HG03097 (cell line): ENCODE results near the gene P2RY8.
"Not testable (repeated sequence)": the region's sequence is repeated elsewhere in the genome, so short reads cannot be mapped to it uniquely, and the experiment has no call there.

Experiments
- ATAC-seq: cut with Tn5 transposase; IDR thresholded peaks from one replicate; pipeline ENCODE4 v1.9.1; 2021; ENCODE audit not compliant: unreplicated experiment, low FRiP score

Gene P2RY8

DNA sequence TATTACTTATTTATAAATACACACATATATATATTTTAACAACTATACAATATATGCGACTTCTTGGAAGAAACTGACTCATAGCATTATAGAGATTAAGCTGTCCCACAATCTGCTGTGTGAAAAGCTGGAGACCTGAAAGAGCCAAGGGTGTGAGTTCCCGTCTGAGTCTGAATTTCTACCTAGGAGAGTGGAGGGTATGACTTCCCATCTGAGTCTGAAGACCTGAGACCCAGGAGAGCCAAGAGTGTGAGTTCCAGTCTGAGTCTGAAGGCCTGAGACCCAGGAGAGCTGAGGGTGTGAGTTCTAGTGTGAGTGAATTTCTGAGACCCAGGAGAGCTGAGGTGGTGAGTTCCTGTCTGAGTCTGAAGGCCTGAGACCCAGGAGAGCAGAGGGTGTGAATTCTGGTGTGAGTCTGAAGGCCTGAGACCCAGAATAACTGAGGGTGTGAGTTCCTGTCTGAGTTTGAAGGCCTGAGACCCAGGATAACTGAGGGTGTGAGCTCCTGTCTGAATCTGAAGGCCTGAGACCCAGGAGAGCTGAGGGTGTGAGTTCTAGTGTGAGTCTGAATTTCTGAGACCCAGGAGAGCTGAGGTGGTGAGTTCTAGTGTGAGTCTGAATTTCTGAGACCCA, 8.9 kb upstream of the P2RY8 start:
- no peak for ATAC-seq

GRCh38 chrX:1542994-1543725, 6.2 kb upstream of the P2RY8 start:
- no peak for ATAC-seq

DNA sequence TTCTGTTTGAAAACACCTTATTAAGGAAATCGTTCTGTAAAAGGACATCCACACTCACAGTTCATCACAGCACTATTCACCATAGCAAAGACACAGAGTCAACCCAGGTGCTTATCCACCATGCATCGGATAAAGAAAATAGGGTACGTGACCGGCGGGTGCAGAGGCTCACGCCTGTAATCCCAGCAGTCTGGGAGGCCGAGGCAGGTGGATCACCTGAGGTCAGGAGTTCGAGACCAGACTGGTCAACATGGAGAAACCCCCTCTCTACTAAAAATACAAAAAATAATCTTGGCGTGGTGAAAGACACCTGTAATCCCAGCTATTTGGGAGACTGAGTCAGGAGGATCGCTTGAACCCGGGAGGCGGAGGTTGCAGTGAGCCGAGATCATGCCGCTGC, 2.2 kb upstream of the P2RY8 start:
- ATAC-seq = not testable (repeated sequence)

DNA sequence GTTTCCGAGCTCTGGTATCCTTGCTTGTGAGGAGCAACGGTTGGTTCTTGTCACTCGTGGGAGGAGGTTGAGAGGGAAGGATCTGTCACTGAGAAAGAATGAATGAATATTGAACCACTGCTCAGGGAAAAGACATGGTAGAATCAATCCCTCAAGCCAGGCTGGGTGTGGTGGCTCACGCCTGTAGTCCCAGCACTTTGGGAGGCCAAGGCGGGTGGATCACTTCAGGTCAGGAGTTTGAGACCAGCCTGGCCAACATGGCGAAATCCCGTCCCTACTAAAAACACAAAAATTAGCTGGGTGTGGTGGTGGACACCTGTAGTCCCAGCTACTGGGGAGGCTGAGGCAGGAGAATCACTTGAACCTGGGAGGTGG, 718 bp upstream of the P2RY8 start:
- ATAC-seq = not testable (repeated sequence)

GRCh38 chrX:1536712-1537030, 314 bp downstream of the P2RY8 start:
- peak; percentile 0 for ATAC-seq

- peak; percentile 30 for ATAC-seq
Measured at GRCh38 chrX:1535241-1536041, 1.5 kb downstream of the P2RY8 start.

DNA sequence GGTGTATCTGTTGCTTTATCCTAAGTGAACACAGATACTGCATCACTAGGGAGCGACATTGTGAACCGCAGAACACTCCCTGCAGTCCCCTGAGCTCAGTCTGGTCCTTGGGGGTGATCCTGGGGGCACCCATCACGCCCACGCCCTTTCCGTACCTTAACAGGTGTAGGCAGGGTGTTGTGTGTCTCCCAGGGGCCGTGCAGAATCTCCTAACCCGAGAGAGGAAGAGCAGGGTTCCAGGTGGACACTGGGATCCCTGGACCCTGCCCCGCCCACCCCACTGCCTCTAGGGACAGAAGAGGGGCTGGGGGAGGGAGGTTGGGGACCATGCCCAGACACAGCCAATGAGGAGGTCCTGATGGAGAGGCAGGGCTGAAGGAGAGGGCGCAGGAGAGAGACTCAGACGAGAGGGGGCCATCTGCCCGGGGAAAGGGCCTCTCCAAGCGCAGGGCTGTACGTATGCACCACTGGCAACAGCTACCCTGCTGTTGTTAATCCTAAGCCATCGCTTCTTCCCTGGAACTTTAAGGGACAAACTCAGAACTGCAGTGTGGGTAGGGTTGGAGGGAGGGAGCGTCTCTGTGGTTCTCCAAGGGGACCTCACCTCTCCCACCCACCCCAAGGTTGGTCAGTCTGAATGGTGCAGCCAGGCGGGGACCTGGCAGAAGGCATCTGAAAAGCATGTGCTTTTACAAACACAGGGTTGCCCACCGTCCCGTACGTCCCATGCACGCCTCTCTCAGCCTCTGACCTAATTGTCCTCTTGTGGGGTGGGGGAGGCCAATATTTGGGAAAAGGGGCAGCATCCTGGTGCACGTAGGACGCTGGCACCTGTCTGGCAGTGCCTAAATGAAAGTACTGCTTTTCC, 2.5 kb downstream of the P2RY8 start:
- peak; percentile 19 for ATAC-seq

DNA sequence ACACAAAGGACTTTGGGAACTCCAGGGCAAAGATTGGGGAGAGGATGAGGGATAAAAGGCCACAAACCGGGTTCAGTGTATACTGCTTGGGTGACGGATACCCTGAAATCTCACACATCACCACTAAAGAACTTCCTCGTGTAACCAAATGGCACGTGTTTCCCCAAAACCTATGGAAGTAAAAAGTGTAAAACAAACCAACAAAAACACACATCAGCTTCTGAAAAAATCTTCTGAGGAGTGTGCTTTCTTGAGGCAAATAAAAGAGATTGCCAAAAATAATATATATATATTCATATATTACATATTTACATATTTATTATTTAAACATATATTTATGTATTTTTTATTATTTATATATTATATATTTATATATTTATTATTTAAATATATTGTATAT, 3.9 kb downstream of the P2RY8 start:
- ATAC-seq = no peak

- ATAC-seq = no peak
Measured at GRCh38 chrX:1531096-1531890, 5.7 kb downstream of the P2RY8 start.

GRCh38 chrX:1529756-1530155, 7.2 kb downstream of the P2RY8 start:
- no peak for ATAC-seq

DNA sequence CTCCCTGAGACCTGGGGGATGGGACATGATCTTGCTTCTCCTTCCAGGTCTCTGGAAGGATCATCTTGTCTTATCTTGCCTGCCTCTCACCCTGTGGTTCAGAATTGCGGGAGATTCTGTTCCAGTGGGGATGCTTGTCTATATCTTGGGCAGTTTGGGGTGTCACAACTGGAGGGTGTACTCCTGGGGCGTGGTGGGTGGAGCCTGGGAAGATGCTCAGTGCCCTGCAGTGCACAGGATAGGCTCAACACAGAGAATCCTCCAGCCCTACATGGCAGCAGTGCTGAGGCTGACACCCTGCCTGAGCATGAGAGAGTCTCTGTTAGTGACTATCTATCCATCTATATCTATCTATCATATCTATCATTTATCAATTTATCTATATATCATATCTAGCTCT, 7.7 kb downstream of the P2RY8 start:
- no peak for ATAC-seq

DNA sequence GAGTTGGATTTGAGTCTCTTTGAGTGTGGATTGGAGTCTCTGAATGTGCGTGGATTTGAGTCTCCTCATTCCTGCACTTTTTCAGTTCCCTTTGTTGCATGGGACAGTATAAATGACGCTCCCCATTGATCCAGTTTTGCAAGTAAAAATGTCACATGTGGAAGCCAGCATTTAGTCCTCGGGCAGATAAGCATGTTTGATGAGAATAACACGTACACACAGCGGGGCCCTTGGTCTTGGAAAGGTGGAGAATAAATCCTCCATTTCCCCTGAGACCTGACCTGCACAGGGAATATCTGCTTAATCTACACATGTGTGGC, 8.1 kb downstream of the P2RY8 start:
- ATAC-seq = no peak

- ATAC-seq = no peak
Measured at GRCh38 chrX:1528186-1528883, 8.7 kb downstream of the P2RY8 start.

DNA sequence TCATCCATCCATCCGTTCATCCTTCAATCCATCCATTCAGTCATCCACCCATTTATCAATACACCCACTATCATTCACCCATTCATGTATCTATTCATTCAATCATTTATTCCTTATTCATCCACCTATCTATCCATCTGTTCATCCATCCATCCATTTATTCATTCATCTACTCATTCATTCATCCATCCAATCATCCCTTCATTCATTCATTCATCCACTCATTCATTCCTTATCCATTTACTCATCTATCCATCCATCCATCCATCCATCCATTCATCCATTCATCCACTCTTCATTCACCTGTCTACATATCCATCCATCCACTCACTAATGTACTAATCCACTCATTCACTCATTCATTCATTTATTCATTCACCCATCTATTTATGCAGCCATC, 9.5 kb downstream of the P2RY8 start:
- ATAC-seq = no peak

- ATAC-seq = no peak
Measured at GRCh38 chrX:1526565-1526964, 10.4 kb downstream of the P2RY8 start.

DNA sequence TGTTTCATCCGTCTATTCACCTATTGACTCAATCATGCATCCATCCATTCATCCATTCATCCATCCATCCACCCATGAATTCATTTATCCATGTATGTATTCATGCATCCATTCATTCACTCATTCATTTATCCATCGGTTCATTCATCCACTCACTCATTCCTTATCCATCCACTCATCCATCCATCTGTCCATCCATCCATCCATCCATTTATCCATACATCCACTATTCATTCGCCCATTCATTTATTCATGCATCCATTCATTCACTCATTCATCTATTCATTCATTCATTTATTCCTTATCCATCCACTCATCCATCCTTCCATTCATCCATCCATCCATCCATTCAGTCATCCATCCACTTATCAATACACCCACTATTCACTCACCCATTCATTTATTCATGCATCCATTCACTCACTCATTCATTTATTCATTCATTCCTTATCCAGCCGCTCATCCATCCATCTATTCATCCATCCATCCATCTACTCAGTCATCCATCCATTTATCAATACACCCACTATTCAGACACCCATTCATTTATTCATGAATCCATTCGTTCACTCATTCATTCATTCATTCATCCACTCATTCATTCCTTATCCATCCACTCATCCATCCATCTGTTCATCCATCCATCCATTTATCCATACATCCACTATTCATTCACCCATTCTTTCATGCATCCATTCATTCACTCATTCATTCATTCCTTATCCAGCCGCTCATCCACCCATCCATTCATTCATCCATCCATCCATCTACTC, 11.2 kb downstream of the P2RY8 start:
- no peak for ATAC-seq

DNA sequence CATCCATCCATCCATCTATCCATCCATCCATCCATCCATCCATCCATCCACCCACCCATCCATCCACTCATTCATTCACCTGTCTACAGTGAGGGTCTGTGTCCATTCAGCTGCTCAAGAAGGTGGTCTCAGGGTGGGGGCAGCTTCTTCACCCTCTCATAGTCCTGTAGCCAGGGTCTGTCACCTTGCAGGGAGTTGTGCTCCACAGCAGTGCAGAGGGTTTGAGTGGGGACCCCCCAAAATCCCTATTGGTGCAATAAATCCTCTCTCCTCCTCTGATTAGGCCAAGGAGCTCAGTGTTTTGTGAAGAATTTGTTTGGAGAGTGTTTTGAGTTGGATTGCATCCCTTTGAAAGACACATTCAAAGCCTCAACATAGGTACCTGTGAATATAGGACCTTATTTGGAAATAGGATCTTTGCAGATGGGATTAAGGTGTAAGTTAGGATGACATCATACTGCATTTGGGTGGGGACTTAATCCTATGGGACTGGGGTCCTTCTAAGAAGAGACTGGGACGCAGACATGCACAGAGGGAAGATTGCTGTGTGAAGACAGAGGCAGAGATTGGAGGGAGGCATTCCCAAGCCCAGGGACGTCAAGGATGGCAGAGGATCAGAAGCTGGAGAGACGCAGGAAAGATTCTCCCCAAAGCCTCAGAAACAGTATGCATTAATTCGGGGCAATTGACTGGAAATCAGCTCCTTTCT, 12.0 kb downstream of the P2RY8 start:
- no peak for ATAC-seq

DNA sequence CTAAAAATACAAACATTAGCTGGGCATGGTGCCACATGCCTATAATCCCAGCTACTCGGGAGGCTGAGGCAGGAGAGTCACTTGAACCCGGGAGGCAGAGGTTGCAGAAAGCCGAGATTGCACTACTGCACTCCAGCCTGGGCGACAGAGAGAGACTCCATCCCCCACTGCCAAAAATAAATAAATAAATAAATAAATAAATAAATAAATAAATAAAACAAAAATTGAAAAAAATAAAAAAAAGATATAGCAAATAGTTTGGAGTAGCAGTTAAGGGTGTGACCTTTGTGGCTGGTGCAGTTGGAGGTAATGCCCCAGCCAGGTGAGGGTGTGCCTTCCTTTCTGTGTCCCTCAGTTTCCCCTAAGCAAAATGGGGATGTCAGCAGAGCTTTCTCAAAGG, 14.1 kb downstream of the P2RY8 start:
- not testable (repeated sequence) for ATAC-seq
